Astrocyte (in vitro differentiated cells and primary cell): ENCODE measurements around the gene EPHA6.

Experiments
- EZH2 ChIP-seq: IDR thresholded peaks from 2 replicates; pipeline ENCODE4 v1.6.1; 2012; ENCODE audit warnings: mild to moderate bottlenecking, low read length, inconsistent platforms; ENCODE audit not compliant: insufficient read depth
- TF ChIP-seq, protein P1 (sequence below): IDR thresholded peaks from 2 replicates; pipeline ENCODE4 v1.5.1; 2011; ENCODE audit warnings: low read depth, mild to moderate bottlenecking, inconsistent platforms, low read length, moderate library complexity; ENCODE audit not compliant: insufficient read depth

DNA sequence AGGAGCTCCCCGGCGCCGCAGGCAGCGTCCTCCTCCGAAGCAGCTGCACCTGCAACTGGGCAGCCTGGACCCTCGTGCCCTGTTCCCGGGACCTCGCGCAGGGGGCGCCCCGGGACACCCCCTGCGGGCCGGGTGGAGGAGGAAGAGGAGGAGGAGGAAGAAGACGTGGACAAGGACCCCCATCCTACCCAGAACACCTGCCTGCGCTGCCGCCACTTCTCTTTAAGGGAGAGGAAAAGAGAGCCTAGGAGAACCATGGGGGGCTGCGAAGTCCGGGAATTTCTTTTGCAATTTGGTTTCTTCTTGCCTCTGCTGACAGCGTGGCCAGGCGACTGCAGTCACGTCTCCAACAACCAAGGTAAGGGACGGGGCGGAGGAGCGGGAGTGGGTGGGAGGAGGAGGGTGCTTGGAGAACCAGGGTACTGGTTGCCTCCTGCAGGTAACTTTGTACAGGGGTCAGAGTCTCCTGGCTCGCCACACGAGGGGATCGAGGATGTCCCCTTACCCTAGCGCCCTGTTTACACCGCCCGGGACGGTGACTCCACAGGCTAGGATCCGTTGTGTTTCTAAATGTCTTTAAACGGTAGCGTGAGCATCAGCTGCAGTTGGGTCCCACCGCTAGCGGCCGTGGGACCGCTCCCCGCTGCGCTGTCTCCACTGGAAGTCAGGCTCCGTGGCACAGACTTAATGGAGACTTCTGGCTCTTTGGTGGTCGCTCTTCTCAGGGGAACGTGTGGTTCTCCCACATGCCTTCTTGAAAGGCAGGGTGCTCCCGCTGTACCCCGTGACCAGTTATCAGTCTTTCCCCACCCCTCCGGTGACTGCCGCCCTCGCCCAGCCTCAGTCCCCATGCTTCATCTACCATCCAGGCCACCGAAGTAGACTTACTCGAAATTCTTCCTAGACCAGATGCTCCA, 515 bp downstream of the EPHA6 start:
- TF ChIP-seq, protein P1, sequence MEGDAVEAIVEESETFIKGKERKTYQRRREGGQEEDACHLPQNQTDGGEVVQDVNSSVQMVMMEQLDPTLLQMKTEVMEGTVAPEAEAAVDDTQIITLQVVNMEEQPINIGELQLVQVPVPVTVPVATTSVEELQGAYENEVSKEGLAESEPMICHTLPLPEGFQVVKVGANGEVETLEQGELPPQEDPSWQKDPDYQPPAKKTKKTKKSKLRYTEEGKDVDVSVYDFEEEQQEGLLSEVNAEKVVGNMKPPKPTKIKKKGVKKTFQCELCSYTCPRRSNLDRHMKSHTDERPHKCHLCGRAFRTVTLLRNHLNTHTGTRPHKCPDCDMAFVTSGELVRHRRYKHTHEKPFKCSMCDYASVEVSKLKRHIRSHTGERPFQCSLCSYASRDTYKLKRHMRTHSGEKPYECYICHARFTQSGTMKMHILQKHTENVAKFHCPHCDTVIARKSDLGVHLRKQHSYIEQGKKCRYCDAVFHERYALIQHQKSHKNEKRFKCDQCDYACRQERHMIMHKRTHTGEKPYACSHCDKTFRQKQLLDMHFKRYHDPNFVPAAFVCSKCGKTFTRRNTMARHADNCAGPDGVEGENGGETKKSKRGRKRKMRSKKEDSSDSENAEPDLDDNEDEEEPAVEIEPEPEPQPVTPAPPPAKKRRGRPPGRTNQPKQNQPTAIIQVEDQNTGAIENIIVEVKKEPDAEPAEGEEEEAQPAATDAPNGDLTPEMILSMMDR = no peak
- TF ChIP-seq EZH2 = peak; percentile 18
